ENCODE results near the gene RER1. TPM values are rescaled to one million over a fixed set of nuclear protein-coding genes. Genes with fewer than 3 reads are reported as not detected.

The RER1 gene
- total RNA-seq, 2 experiments from 2014 or later = 148 to 151 TPM

DNA sequence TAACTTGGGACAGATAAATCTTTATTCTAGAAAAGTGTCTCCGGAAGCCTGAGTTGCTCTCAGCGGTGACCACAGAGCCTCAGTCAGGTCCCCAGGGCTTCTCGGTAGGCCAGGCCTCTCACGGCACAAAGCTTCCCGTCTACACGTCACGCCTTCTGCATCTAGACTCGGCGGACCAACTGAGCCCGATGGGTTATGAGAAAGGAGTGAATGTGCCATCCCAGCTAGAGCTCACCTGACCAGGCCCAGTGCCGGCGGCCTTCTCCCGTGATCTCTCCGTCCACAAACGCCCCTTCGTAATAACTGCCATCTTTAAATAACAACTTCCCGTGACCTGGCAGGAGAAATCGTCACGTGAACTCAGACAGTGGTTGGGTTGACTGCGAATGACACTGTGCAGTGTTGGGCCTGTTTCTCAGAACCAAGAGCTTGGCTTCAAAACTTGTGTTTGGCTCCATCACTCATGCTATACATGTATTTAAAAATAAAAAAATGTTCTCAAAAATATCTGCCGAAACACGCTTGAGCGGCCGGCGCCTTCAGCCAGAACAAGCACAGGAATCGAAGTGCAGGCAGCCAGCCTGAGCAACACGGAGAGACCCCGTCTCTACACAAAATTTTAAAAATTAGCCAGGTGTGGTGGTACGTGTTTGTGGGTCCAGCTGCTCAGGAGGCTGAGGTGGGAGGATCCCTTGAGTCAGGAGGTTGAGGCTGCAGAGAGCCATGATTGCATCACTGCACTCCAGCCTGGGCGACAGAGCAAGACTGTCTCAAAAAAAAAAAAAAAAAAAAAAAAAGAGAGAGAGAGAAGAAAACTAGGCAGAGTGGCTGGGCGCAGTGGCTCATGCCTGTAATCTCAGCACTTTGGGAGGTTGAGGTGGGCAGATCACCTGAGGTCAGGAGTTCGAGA, 3.4 kb upstream of the RER1 start:
- H3K4me1 Mint-ChIP-seq (ENCODE audit: low read depth) = peaks cover 24% of the 10 kb centered on the region

DNA sequence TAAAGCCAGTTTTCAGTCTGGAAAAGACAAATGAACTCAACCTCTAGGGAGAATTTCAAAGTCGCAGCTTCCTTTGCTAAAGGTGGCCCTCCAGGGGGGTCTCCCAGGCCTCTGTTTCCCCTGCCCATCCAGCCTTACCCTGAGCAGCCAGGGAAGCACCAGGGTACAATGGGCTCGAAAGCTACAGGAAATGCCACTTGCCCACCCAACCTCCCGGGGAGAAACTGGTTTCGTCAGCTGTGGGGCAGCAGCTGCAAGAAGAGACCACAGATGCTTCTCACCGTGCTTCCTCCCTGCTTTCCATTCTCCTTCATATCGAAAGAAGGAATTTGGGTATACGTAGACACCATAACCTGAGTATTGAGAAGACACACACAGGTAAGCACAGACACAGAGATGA, 2.0 kb upstream of the RER1 start:
- POLR2A ChIA-PET = interaction anchor here (0.6 kb wide), 1 partner anchor 140 kb away, joined by 3 read pairs; no protein-coding TSS in a partner anchor
- Mint-ChIP-seq H3K36me3 (ENCODE audit: low read depth) (peaks cover 20% of the 10 kb centered on the region), H3K27me3 (ENCODE audit: low read depth) (no peaks in the 10 kb centered on the region), H3K4me1 (ENCODE audit: low read depth) (peaks cover 35% of the 10 kb centered on the region), H3K4me3 (peak overlapping the region; percentile 81), H3K9me3 (ENCODE audit: insufficient read depth) (no peaks in the 10 kb centered on the region), H3K27ac (no peak overlapping the region)
- DNase-seq (no peak), ATAC-seq (no peak)
- CTCF ChIA-PET = interaction anchor here (5.8 kb wide), 1 partner anchor 194 kb away, joined by 55 read pairs; the partner anchor contains the start of gene FAAP20

More for the DNA sequence above, 3.4 kb upstream of the RER1 start:
- Mint-ChIP-seq H3K27me3 (ENCODE audit: low read depth) (no peaks in the 10 kb centered on the region), H3K36me3 (ENCODE audit: low read depth) (peaks cover 11% of the 10 kb centered on the region), H3K4me3 (no peak overlapping the region), H3K27ac (no peak overlapping the region), H3K9me3 (ENCODE audit: insufficient read depth) (no peaks in the 10 kb centered on the region)
- no peak for ATAC-seq
- ChIA-PET POLR2A (interaction anchor here (0.6 to 1.0 kb wide), 2 partner anchors 10 to 193 kb away, joined by 3 read pairs; partner anchors contain the start of gene FAAP20), CTCF (interaction anchor here (5.8 kb wide), 1 partner anchor 193 kb away, joined by 55 read pairs; the partner anchor contains the start of gene FAAP20)
- DNase-seq = no peak

DNA sequence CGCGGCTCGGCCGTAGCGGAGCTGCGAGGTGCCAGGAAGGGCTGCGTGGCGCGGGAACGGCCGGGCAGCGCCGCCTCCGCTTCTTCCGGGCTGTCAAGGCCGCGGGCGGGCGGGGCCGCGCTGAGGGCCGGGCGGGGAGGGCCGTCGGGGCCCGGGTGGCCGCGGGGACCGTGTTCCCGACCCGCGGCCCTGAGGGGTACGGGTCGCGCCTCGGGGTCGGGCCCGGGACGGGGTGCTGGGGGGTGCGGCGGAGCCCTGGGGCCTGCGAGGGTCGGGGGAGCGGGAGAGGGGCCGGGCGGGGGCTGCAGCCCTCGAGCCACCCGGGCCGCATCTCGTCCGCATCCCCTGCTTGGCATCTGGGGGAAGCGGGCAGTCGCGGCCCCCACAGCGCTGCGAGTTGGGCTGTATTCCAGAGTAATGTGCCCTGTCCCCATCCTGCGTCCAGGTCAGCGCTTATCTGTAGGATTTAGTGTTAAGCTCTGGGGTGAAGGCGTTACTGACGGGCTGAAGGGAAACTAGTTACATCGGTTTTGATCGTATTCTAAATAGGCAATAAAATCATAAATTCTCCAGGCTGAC, 379 bp downstream of the RER1 start:
- Mint-ChIP-seq H3K27me3 (ENCODE audit: low read depth) (no peaks in the 10 kb centered on the region), H3K4me1 (ENCODE audit: low read depth) (peaks cover 45% of the 10 kb centered on the region), H3K27ac (peak overlapping the region; percentile 92), H3K4me3 (peak overlapping the region; percentile 92), H3K9me3 (ENCODE audit: insufficient read depth) (no peaks in the 10 kb centered on the region), H3K36me3 (ENCODE audit: low read depth) (peaks cover 36% of the 10 kb centered on the region)
- CTCF ChIA-PET = interaction anchor here (0.7 to 5.8 kb wide), 6 partner anchors 11 to 347 kb away, joined by 3 to 55 read pairs (median 4); partner anchors contain the start of gene FAAP20
- DNase-seq = no peak
- POLR2A ChIA-PET = interaction anchor here (0.6 to 2.9 kb wide), 18 partner anchors 8 to 203 kb away, joined by 3 to 17 read pairs (median 4); partner anchors contain the start of genes FAAP20, PEX10 and TNFRSF14
- no peak for ATAC-seq

DNA sequence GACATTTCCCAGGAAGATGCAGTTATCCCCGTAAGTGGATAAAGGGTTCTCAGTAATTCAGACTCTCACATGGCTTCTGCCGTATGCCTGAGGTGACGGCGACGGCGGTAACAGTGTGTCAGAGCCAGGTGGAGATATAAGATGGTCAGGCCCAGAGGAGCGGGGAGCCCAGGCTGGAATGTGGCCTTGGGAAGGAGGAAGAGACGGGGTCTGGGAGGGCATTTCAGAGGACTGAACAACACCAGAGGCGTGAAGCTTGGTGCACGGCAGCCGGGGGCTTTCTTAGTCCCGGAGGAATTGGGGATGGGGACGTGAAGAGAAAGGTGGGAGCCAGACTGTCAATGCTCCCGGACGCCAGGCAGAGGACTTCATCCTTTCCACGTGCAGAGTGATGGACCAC, 1.0 kb downstream of the RER1 start:
- Mint-ChIP-seq H3K9me3 (ENCODE audit: insufficient read depth) (no peaks in the 10 kb centered on the region), H3K27ac (peak overlapping the region; percentile 92), H3K27me3 (ENCODE audit: low read depth) (no peaks in the 10 kb centered on the region), H3K36me3 (ENCODE audit: low read depth) (peaks cover 43% of the 10 kb centered on the region), H3K4me3 (peak overlapping the region; percentile 92), H3K4me1 (ENCODE audit: low read depth) (peaks cover 48% of the 10 kb centered on the region)
- ATAC-seq (no peak), DNase-seq (no peak)
- POLR2A ChIA-PET = interaction anchor here (1.1 to 2.9 kb wide), 8 partner anchors 13 to 204 kb away, joined by 3 to 17 read pairs (median 6); partner anchors contain the start of gene PEX10
- CTCF ChIA-PET = interaction anchor here (1.7 to 5.8 kb wide), 3 partner anchors 11 to 197 kb away, joined by 4 to 55 read pairs (median 26); partner anchors contain the start of gene FAAP20

DNA sequence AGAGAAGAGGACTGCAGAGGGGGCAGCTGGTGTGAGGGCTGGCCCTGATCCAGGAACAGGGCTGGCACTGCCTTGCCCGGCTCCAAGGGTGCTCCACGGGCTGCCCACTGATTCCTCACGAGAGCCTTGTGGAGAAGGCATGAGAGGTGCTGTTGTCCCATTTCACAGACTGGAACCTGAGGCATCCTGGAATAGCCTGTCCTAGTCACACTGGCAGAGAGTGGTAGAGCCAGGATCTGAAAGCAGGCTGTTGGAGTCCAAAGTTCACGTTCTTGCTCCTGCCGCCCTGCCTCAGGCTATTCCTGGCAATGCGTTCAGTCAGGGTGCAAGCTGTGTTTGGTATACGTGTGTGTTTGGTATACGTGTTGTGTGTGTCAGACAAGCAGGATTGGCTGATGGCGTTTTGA, 1.8 kb downstream of the RER1 start:
- Mint-ChIP-seq H3K27me3 (ENCODE audit: low read depth) (no peaks in the 10 kb centered on the region), H3K27ac (peak overlapping the region; percentile 92), H3K36me3 (ENCODE audit: low read depth) (peaks cover 45% of the 10 kb centered on the region), H3K9me3 (ENCODE audit: insufficient read depth) (no peaks in the 10 kb centered on the region), H3K4me3 (peak overlapping the region; percentile 92), H3K4me1 (ENCODE audit: low read depth) (peaks cover 48% of the 10 kb centered on the region)
- ATAC-seq (no peak), DNase-seq (no peak)
- CTCF ChIA-PET = no interaction called here
- POLR2A ChIA-PET = interaction anchor here (1.0 to 2.9 kb wide), 2 partner anchors 154 to 204 kb away, joined by 3 to 17 read pairs; no protein-coding TSS in a partner anchor

DNA sequence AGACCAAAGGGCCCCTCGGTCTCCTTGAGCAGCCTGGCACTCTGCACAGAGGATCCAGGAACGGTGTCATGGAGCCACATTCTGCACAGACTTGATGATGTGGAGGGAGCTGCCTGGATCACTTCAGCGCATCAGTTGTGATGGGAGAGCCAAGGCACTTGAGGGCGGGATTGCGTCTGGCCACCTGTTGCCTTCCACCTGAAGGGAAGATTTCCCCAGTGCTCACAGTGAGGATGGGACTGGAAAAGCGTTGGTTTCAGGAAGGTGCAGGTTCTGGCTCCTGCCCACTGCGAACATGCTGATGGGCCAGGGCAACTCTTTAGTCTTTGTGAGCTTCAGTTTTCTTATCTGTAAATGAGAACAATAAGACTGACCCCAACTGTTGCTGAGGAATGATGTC, 2.6 kb downstream of the RER1 start:
- Mint-ChIP-seq H3K9me3 (ENCODE audit: insufficient read depth) (no peaks in the 10 kb centered on the region), H3K4me3 (no peak overlapping the region), H3K36me3 (ENCODE audit: low read depth) (peaks cover 52% of the 10 kb centered on the region), H3K27ac (peak overlapping the region; percentile 40), H3K27me3 (ENCODE audit: low read depth) (no peaks in the 10 kb centered on the region), H3K4me1 (ENCODE audit: low read depth) (peaks cover 48% of the 10 kb centered on the region)
- no peak for ATAC-seq
- ChIA-PET POLR2A (interaction anchor here (0.6 to 1.0 kb wide), 2 partner anchors 34 to 204 kb away, joined by 3 read pairs; no protein-coding TSS in a partner anchor), CTCF (interaction anchor here (1.1 to 1.2 kb wide), 2 partner anchors 10 to 199 kb away, joined by 3 to 4 read pairs; partner anchors contain the start of gene FAAP20)
- no peak for DNase-seq

DNA sequence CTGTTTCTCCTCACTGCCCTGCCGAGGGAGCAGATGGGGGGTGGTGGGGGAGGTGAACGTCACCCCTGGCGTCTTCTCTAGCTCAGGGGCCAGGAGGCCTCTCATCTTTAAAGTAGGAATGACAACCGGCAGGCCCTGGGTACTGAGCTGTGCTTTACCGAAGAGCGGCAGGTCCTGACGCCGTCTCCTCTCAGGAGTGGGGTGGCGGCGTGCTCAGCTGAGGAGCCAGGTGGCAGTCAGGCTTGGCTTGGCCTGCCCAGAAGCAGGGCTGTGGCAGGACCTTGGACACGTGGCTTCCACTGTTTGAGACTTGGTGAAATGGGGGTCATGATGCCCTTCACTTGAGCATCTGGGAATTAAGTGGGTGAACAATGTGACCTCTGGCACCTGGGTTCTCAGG, 3.1 kb downstream of the RER1 start:
- no peak for DNase-seq
- no peaks in the 10 kb centered on the region for H3K27me3 Mint-ChIP-seq (ENCODE audit: low read depth)
- peaks cover 57% of the 10 kb centered on the region for H3K36me3 Mint-ChIP-seq (ENCODE audit: low read depth)
- ChIA-PET POLR2A (interaction anchor here (0.6 to 1.0 kb wide), 2 partner anchors 35 to 205 kb away, joined by 3 read pairs; no protein-coding TSS in a partner anchor), CTCF (interaction anchor here (1.1 to 1.2 kb wide), 2 partner anchors 9 to 200 kb away, joined by 3 to 4 read pairs; partner anchors contain the start of gene FAAP20)
- peaks cover 46% of the 10 kb centered on the region for H3K4me1 Mint-ChIP-seq (ENCODE audit: low read depth)
- no peak overlapping the region for H3K4me3 Mint-ChIP-seq
- no peaks in the 10 kb centered on the region for H3K9me3 Mint-ChIP-seq (ENCODE audit: insufficient read depth)
- no peak for ATAC-seq
- peak overlapping the region; percentile 49 for H3K27ac Mint-ChIP-seq

DNA sequence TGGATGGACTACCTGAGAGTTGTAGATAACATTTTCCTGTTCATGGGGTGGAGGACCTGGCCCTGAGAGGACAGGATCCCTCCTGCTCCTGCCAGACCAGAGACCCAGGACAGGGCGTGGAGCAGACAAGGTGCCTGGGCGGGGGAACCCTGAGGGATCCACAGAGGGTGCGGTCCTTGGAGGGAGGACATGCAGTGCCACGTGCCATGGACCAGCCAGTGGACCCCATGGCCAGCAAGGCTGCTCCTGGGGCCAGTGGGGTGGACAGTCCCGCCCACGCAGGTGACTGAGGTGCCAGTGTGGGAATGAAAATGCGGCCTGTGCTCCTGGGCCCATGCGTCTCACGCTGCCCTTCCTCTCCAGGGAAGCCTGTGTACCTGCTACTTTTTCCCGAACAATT, 3.6 kb downstream of the RER1 start:
- Mint-ChIP-seq H3K27ac (peak overlapping the region; percentile 49), H3K27me3 (ENCODE audit: low read depth) (no peaks in the 10 kb centered on the region), H3K9me3 (ENCODE audit: insufficient read depth) (no peaks in the 10 kb centered on the region), H3K4me1 (ENCODE audit: low read depth) (peaks cover 43% of the 10 kb centered on the region), H3K4me3 (no peak overlapping the region), H3K36me3 (ENCODE audit: low read depth) (peaks cover 61% of the 10 kb centered on the region)
- ATAC-seq (no peak), DNase-seq (no peak)
- POLR2A ChIA-PET = no interaction called here
- CTCF ChIA-PET = interaction anchor here (1.1 to 1.2 kb wide), 2 partner anchors 9 to 200 kb away, joined by 3 to 4 read pairs; partner anchors contain the start of gene FAAP20

DNA sequence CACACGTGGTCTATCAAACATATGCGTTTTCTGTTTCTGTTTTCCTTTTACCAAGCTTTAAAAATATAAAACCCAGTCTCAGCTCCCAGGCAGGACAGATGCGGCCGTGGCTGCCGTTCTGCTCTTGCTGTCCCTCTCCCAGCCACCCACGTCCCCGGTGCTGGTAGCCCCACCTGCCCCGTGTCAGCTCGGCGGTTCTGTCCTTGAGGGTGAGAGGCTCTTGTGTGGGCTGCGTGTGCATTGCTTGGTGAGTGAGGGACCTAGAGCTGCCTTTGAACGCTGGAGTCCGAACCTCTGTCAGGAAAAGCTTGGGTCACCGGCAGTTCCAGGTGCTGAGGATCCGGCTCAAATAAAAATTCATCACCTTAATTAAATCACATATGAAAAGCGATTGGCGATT, 4.4 kb downstream of the RER1 start:
- ChIA-PET POLR2A (no interaction called here), CTCF (interaction anchor here (1.3 kb wide), 1 partner anchor 201 kb away, joined by 5 read pairs; the partner anchor contains the start of gene FAAP20)
- H3K4me1 Mint-ChIP-seq (ENCODE audit: low read depth) = peaks cover 40% of the 10 kb centered on the region
- H3K27me3 Mint-ChIP-seq (ENCODE audit: low read depth) = no peaks in the 10 kb centered on the region
- peaks cover 68% of the 10 kb centered on the region for H3K36me3 Mint-ChIP-seq (ENCODE audit: low read depth)
- ATAC-seq = no peak
- H3K4me3 Mint-ChIP-seq = no peak overlapping the region
- no peaks in the 10 kb centered on the region for H3K9me3 Mint-ChIP-seq (ENCODE audit: insufficient read depth)
- no peak for DNase-seq
- no peak overlapping the region for H3K27ac Mint-ChIP-seq

DNA sequence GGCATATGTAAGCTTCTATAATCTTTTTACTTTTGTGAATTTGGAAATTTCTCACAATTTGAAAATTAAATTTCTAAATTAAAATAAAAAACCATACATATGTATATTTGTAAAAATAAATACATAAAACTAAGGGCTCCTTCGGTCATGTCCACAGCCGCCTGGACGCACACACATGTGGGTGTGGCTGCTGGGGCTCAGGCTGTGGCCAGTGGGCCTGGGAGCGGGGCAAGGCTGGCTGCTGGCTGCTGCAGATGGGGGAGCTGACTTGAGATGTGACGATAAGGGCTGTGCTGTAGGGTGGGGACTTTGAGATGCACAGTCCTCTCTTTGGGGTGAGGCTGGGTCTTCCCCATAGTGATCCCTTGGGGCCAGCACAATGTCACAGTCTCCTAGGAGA, 4.8 kb downstream of the RER1 start:
- ATAC-seq (no peak), DNase-seq (no peak)
- Mint-ChIP-seq H3K27ac (no peak overlapping the region), H3K4me3 (no peak overlapping the region), H3K4me1 (ENCODE audit: low read depth) (peaks cover 42% of the 10 kb centered on the region), H3K9me3 (ENCODE audit: insufficient read depth) (no peaks in the 10 kb centered on the region), H3K36me3 (ENCODE audit: low read depth) (peaks cover 70% of the 10 kb centered on the region), H3K27me3 (ENCODE audit: low read depth) (no peaks in the 10 kb centered on the region)
- ChIA-PET POLR2A (no interaction called here), CTCF (interaction anchor here (1.3 kb wide), 1 partner anchor 202 kb away, joined by 5 read pairs; the partner anchor contains the start of gene FAAP20)

DNA sequence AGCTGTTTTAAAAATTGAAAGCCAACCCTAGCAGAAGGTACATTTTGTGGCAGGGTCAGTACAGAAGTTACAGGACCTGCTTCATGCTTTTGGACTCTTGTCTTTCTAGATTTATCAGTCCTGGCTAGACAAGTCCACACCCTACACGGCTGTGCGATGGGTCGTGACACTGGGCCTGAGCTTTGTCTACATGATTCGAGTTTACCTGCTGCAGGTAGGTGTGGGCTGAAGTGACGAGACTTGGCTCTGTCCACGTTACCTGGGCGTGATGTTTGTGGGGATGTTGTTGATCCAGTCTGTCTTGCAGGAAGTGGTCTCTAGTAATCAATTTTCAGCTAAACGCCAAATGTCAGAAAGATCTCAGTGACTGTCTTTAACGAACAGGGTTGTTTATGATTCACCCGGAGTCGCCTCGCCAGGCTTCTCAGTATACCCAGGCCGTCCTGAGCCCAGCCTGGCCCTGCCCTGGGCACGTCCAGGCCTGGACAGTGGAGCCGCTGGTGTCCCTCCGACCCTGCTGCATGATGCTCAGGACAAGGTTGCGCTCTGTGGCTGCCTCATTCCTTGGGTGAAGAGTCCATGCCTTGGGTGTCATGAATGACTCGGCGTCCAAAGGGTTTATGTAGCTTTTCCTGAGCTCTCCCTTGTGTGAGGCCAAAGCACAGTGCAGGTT, 5.5 kb downstream of the RER1 start:
- Mint-ChIP-seq H3K36me3 (ENCODE audit: low read depth) (peaks cover 77% of the 10 kb centered on the region), H3K9me3 (ENCODE audit: insufficient read depth) (no peaks in the 10 kb centered on the region), H3K27ac (peak overlapping the region; percentile 75), H3K4me1 (ENCODE audit: low read depth) (peaks cover 45% of the 10 kb centered on the region), H3K27me3 (ENCODE audit: low read depth) (no peaks in the 10 kb centered on the region), H3K4me3 (no peak overlapping the region)
- DNase-seq (no peak), ATAC-seq (no peak)
- POLR2A ChIA-PET = no interaction called here
- CTCF ChIA-PET = interaction anchor here (1.3 kb wide), 1 partner anchor 202 kb away, joined by 5 read pairs; the partner anchor contains the start of gene FAAP20
